Measurements from ENCODE around the gene OR52E8.

The OR52E8 gene

GRCh38 chr11:5808500-5809121 is 48.9 kb downstream of the OR52E8 start, which contains the start of gene OR52N2:
Gene OR52N2, plus strand, starts transcription at chr11:5808924. Its CDS starts 11,412 bp downstream, at chr11:5820336.
- in situ Hi-C loops (cut with MboI; ENCODE audit: low sequenced_read_pairs) = no loop called here

GRCh38 chr11:5807580-5807979 is 49.9 kb downstream of the OR52E8 start:
- in situ Hi-C loops (cut with MboI; ENCODE audit: low sequenced_read_pairs) = no loop called here

Data from HL-60/S4 treated with phorbol 12-myristate 13-acetate at 8.2 ng/mL for 4 days and 3 days (cell line).